ENCODE results near the gene UBL4A.

The UBL4A gene

DNA sequence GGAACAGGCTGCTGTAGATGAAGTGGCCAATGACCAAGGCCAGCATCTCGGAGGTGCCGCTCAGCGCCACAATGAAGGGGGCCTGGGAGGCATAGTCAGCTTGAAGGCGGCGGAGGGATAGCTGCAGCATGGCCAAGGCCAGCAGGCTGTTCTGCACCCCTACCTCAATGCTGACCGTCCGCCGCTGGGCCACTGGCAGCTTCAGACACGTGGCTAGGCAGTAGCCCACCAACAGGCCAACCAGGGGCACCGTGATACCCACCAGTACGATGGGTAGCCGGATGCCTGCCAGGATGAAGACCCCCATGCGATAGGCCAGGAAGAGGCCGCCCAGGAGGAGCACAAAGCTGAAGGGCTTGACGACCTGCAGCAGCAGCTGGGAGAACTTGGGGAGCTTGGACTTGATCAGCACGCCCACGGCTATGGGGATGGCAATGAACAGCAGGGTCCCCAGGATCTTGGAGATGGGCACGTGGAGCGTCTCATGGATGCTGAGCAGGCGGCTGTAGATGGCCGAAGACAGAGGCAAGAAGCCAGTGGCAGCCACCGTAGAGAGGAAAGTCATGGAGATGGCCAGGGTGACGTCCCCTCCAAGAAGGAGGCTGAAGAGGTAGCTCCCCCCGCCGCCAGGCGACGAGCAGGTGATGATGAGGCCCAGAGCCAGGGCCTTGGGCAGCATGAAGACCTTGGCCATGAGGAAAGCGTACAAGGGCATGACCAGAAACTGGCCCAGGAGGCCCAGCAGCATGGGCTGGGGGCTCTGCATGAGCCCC, 1.3 kb upstream of the UBL4A start:
- TF ChIP-seq, protein P1, sequence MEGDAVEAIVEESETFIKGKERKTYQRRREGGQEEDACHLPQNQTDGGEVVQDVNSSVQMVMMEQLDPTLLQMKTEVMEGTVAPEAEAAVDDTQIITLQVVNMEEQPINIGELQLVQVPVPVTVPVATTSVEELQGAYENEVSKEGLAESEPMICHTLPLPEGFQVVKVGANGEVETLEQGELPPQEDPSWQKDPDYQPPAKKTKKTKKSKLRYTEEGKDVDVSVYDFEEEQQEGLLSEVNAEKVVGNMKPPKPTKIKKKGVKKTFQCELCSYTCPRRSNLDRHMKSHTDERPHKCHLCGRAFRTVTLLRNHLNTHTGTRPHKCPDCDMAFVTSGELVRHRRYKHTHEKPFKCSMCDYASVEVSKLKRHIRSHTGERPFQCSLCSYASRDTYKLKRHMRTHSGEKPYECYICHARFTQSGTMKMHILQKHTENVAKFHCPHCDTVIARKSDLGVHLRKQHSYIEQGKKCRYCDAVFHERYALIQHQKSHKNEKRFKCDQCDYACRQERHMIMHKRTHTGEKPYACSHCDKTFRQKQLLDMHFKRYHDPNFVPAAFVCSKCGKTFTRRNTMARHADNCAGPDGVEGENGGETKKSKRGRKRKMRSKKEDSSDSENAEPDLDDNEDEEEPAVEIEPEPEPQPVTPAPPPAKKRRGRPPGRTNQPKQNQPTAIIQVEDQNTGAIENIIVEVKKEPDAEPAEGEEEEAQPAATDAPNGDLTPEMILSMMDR (IDR thresholded peaks at IDR 0.05; ENCODE audit: low read depth, low read length) = no peak
- no peak overlapping the region for H3K4me3 ChIP-seq (replicated peaks in 1 of 2; ENCODE audit: low read depth in 2 of 2, low read length in 2 of 2)
- no peak for DNase-seq (ENCODE audit: low read depth in 2 of 2)

DNA sequence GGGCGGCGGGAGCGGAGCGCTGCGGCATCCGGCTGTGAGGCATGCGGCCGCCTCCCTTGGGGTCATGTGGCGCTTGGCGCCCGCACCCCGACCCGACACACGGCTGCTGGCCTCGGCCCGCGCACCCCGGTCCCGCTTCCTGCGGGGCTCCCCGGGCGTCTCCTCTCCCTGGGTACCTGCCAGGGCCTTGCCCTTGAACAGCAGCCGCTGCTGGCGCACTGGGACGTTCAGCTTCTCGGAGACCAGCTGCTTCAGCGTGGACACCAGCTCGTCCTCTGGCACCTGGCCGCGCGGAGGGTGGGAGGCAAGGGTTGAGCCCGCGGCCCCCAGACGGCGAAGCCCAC, 391 bp downstream of the UBL4A start:
- TF ChIP-seq, protein P1 (IDR thresholded peaks at IDR 0.05; ENCODE audit: low read depth, low read length) = no peak
- peak overlapping the region; percentile 60 to 64 for H3K4me3 ChIP-seq (replicated peaks in 1 of 2; ENCODE audit: low read depth in 2 of 2, low read length in 2 of 2)
- peak in 1 of 2 donors; percentile 7 for DNase-seq (ENCODE audit: low read depth in 2 of 2)

DNA sequence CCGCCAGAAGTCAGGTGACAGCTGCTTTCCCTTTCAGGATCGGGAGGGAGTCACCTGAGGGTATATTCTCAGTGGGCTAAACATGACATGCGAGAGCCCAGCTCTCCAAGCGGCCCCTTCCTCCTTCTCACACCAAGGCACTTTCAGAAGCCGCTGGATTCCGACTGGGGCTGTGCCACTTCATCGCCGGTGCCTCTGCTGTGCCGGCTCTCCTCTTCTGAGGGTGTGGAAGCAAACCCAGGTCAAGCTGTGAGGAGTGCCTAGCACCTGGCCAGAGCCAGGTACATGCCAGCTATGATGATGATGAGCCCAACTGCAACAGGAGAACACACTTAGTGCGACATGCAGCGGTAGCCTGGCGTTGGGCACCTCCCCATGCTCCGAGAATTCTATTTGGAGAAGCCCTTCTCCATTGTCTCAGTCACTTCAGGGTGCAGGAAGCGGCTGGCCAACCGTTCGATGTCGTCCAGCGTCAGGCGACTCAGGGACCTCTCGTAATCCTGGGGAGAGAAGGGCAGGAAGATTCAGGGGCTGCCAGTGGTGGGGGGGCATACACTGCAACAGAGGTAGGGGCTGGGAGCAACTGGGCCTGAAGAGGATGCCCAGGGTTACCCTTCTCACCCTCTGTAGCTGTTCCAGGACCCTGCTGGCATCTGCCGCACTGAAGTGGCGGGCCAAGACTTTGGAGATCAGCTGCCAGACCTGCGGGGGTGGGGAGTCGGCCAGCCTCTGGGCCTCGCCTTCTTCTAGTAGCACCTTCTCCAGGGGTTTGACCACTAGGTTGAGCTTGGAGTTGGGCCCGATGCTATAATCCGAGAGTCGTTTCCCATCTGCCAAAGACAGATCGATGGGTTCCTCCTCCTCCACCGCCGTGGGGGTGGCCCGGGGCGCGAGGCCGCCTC, 1.0 kb downstream of the UBL4A start:
- TF ChIP-seq, protein P1 (IDR thresholded peaks at IDR 0.05; ENCODE audit: low read depth, low read length) = no peak
- DNase-seq (ENCODE audit: low read depth in 2 of 2) = peak in 1 of 2 donors; percentile 5
- H3K4me3 ChIP-seq (replicated peaks in 1 of 2; ENCODE audit: low read depth in 2 of 2, low read length in 2 of 2) = peak overlapping the region; percentile 34 to 64

DNA sequence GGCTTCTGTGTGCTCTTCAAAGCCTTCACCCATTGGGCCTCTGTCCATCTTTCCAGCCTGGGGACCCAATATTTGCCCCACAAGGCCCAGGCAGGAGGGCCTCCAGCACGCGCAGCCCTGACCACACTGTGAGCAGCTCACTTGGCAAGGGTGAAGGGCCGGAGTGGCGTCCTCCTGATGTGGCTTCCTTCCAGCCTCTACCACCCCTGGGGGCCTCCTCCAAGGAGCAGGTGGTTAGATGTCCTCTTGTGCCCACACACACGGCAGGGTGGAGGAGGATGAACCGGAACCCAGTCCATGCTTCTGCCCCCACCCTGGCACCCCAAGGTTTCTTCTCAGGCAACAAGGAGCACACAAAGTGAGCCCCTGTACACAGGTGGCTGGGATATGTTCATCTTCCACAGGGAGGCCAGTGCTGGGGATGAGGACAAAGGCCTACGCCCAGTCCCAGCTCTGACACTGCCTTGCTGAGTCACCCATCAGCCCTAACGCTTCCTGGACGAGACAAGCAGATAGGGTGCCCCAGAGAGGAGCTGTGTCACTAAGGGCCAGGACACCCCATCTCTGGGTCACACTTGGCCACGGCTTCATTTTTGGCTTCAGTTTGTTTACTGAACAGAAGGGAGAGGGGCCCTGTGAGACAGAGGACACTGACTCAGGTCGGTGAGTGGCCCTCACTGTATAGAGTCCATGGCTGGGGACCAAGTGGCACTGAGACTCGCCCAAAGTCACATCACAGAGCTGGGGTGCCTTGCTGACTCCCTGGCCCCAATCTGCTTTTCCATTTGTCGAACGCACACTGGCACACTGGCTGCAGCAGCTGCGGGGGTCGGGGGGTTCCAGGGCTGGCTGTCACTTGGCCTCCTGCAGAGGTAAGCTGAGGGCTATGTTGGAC, 1.9 kb downstream of the UBL4A start:
- no peak overlapping the region for H3K4me3 ChIP-seq (replicated peaks in 1 of 2; ENCODE audit: low read depth in 2 of 2, low read length in 2 of 2)

DNA sequence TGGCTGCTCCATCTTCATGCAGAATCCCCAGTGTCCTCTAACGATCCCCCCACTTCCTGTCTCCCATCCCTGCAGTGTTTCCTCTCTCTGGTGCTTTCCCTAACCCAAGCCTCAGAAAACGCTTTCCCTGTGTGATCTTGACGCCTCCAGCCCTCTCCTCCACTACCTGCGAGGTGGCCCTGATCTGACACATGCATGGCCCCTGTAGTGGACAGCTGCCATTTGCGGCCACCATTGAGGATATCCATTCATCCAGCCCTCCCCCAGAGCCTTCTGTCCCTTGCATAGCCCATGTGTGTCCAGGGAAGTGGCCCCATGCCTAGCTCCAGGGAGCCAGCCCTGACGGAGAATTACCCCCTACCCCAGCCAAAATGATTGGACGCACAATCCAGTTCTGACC, 3.1 kb downstream of the UBL4A start:
- DNase-seq (ENCODE audit: low read depth in 2 of 2) = no peak
- H3K4me3 ChIP-seq (replicated peaks in 1 of 2; ENCODE audit: low read depth in 2 of 2, low read length in 2 of 2) = no peak overlapping the region
- TF ChIP-seq, protein P1 (IDR thresholded peaks at IDR 0.05; ENCODE audit: low read depth, low read length) = no peak

More for the DNA sequence above, 1.9 kb downstream of the UBL4A start:
- DNase-seq (ENCODE audit: low read depth in 2 of 2) = peak in 1 of 2 donors; percentile 10
- TF ChIP-seq, protein P1 (IDR thresholded peaks at IDR 0.05; ENCODE audit: low read depth, low read length) = no peak

DNA sequence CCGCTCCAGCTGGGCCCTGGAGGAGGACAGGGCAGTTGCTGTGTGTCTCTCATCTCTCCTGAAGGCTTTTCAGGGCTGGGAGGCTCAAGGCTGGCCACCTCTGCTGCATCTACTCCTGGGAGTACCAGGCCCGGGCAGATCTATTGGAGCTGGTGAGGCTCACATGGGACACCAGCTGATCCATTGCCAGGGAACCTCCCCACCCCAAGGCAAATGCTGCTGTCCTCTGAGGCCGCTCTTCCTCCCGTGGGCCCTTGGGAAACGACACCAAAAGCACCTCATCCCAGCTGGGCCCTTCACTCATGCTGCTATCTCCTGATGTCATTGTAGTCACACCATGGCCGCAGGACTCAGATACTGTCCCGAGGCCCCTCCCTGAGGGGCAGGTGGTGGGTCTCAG, 3.6 kb downstream of the UBL4A start:
- no peak overlapping the region for H3K4me3 ChIP-seq (replicated peaks in 1 of 2; ENCODE audit: low read depth in 2 of 2, low read length in 2 of 2)
- no peak for DNase-seq (ENCODE audit: low read depth in 2 of 2)
- TF ChIP-seq, protein P1 (IDR thresholded peaks at IDR 0.05; ENCODE audit: low read depth, low read length) = no peak
